ENCODE measurements around the gene ZNF468.
A peak's percentile ranks its signal among the peaks of the same experiment; 100 is the strongest.

- TF ChIP-seq, protein P1, sequence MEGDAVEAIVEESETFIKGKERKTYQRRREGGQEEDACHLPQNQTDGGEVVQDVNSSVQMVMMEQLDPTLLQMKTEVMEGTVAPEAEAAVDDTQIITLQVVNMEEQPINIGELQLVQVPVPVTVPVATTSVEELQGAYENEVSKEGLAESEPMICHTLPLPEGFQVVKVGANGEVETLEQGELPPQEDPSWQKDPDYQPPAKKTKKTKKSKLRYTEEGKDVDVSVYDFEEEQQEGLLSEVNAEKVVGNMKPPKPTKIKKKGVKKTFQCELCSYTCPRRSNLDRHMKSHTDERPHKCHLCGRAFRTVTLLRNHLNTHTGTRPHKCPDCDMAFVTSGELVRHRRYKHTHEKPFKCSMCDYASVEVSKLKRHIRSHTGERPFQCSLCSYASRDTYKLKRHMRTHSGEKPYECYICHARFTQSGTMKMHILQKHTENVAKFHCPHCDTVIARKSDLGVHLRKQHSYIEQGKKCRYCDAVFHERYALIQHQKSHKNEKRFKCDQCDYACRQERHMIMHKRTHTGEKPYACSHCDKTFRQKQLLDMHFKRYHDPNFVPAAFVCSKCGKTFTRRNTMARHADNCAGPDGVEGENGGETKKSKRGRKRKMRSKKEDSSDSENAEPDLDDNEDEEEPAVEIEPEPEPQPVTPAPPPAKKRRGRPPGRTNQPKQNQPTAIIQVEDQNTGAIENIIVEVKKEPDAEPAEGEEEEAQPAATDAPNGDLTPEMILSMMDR (IDR thresholded peaks at IDR 0.05; ENCODE audit: extremely low read depth in 1 of 2, insufficient read depth in 1 of 2, low read depth in 1 of 2, low read length in 2 of 2), result no peak
- TF ChIP-seq EZH2 (IDR thresholded peaks at IDR 0.05; ENCODE audit: borderline replicate concordance, low read depth, low read length, severe bottlenecking) (no peak), GATA2 (IDR thresholded peaks at IDR 0.05; ENCODE audit: insufficient read depth, insufficient read length, low read depth, low read length) (no peak), POLR2AphosphoS5 (IDR thresholded peaks at IDR 0.05; ENCODE audit: insufficient read depth, low read depth, low read length) (peak; percentile 70), POLR2A (IDR thresholded peaks at IDR 0.05; ENCODE audit: low read depth, low read length) (peak; percentile 69), FOS (IDR thresholded peaks at IDR 0.05; ENCODE audit: borderline replicate concordance, insufficient read depth, low read length) (no peak), MYC (IDR thresholded peaks at IDR 0.05; ENCODE audit: low read depth, low read length) (peak; percentile 50)
Measured at GRCh38 chr19:52897138-52897935, 39.9 kb upstream of the ZNF468 start, which contains the start of gene ZNF320.

Data from endothelial cell of umbilical vein (primary cell).